WTC11 (cell line): ENCODE results near the gene TBC1D21. TPM values are rescaled to one million over a fixed set of nuclear protein-coding genes. Genes with fewer than 3 reads are reported as not detected.

Source experiments
- ATAC-seq: fragments of 200-7000 bp; cut with Tn5 transposase; 2 replicates; pipeline ENCODE4 v1.10.0; 2021; ENCODE audit warnings: mild to moderate bottlenecking, moderate library complexity
- CTCF ChIA-PET: fragments of 300-600 bp; sonication (Branson Sonifier 250); formaldehyde crosslinking; loops from one replicate; lab custom pipeline; 2021; ENCODE audit warnings: antibody characterized with exemption; lab: Charles Lee
- POLR2A ChIA-PET: fragments of 350-600 bp; sonication (Branson Sonifier 250); formaldehyde crosslinking; loops from one replicate; lab custom pipeline; 2021; ENCODE audit warnings: antibody characterized with exemption; lab: Charles Lee
- DNase-seq: peaks from one replicate; pipeline ENCODE4 v3.0.0; 2021; ENCODE audit warnings: low spot score
- H3K27ac Mint-ChIP-seq: 2 replicates; pipeline ENCODE4 v1.8.0; 2021; ENCODE audit warnings: mixed read lengths
- H3K27me3 Mint-ChIP-seq: 2 replicates; pipeline ENCODE4 v1.8.0; 2021; ENCODE audit warnings: low read depth, mild to moderate bottlenecking, moderate library complexity, mixed read lengths
- H3K36me3 Mint-ChIP-seq: 2 replicates; pipeline ENCODE4 v1.8.0; 2021; ENCODE audit warnings: mixed read lengths
- H3K4me1 Mint-ChIP-seq: 2 replicates; pipeline ENCODE4 v1.8.0; 2022; ENCODE audit warnings: mixed read lengths
- H3K4me3 Mint-ChIP-seq: 2 replicates; pipeline ENCODE4 v1.8.0; 2021; ENCODE audit warnings: mild to moderate bottlenecking, moderate library complexity, mixed read lengths
- H3K9me3 Mint-ChIP-seq: 2 replicates; pipeline ENCODE4 v1.8.0; 2021; ENCODE audit warnings: mixed read lengths
- EMX1 ChIP-seq: fragments of 250-450 bp; sonication (Bioruptor Pico); IDR thresholded peaks from 2 replicates; pipeline ENCODE4 v1.8.0; 2021; ENCODE audit warnings: mild to moderate bottlenecking
- ZNF232 ChIP-seq: sonication (generic); formaldehyde crosslinking; IDR thresholded peaks from 2 replicates; pipeline ENCODE4 v1.8.0; 2022; ENCODE audit warnings: mild to moderate bottlenecking, missing genetic modification reagents
- ZNF423 ChIP-seq: fragments of 250-450 bp; sonication (Bioruptor Pico); IDR thresholded peaks from 2 replicates; pipeline ENCODE4 v2.1.2; 2022; ENCODE audit warnings: mild to moderate bottlenecking, moderate library complexity
- total RNA-seq: library from RNA; stranded (reverse); gene quantifications from 3 replicates; pipeline ENCODE4 v1.2.3, GENCODE V29; 2021
- TF ChIP-seq, protein P1 (sequence below): fragments of 250-450 bp; sonication (Bioruptor Pico); IDR thresholded peaks from 2 replicates; pipeline ENCODE4 v1.9.0; 2021; ENCODE audit warnings: mild to moderate bottlenecking, borderline replicate concordance
- TF ChIP-seq, protein P2 (sequence below): sonication (generic); formaldehyde crosslinking; IDR thresholded peaks from 2 replicates; pipeline ENCODE4 v1.8.0; 2022; ENCODE audit warnings: mild to moderate bottlenecking, missing genetic modification reagents
- TF ChIP-seq, protein P3 (sequence below): sonication (generic); formaldehyde crosslinking; IDR thresholded peaks from 2 replicates; pipeline ENCODE4 v1.8.1; 2022; ENCODE audit warnings: low read depth, missing genetic modification reagents, borderline replicate concordance
- TF ChIP-seq, protein P4 (sequence below): fragments of 250-450 bp; sonication (Bioruptor Pico); conservative IDR thresholded peaks from 2 replicates; pipeline ENCODE4 v1.9.0; 2021; ENCODE audit warnings: mild to moderate bottlenecking
- TF ChIP-seq, protein P5 (sequence below): fragments of 200-600 bp; IDR thresholded peaks from 2 replicates; pipeline ENCODE4 v1.8.0; 2022; ENCODE audit warnings: antibody characterized with exemption
- TF ChIP-seq, protein P6 (sequence below): sonication (generic); formaldehyde crosslinking; IDR thresholded peaks from 2 replicates; pipeline ENCODE4 v1.8.0; 2022; ENCODE audit warnings: mild to moderate bottlenecking, missing genetic modification reagents

The TBC1D21 gene
- total RNA-seq, 1 experiment from 2014 or later: not detected

DNA sequence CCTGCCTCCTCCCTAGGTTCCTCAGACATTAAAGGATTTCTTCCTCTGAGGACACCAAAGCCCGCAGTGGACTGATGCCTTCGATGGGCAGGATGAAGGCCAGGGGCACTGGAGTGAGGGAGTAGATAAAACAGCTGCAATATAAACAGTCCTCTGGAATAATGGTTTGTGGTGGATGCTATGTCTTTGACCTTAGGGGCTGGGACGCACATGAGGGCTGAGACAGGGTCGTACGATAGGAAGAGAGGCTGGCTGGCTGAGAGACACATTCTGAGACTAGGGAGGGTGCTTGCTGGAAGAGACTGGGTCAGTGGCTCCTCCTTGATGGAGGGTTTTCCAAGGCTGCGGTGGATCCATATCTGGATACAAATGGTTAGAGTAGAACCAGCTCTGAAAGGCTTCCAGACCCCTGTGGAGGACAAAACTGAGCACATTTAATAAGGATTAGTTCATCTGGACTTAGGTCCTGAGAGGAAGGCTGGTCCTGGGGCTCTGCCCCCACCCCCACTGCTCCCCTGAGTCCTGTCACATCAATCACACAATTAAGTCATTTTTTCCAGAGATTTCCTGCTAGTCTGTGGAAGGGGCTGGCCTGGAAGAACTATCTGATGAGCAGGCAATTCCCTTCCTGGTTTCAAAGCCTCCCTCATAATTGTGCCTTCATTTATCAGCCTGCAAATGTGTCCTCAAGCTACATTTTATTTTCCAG lies 15.8 kb downstream of the TBC1D21 start (continued):
- TF ChIP-seq, protein P1, sequence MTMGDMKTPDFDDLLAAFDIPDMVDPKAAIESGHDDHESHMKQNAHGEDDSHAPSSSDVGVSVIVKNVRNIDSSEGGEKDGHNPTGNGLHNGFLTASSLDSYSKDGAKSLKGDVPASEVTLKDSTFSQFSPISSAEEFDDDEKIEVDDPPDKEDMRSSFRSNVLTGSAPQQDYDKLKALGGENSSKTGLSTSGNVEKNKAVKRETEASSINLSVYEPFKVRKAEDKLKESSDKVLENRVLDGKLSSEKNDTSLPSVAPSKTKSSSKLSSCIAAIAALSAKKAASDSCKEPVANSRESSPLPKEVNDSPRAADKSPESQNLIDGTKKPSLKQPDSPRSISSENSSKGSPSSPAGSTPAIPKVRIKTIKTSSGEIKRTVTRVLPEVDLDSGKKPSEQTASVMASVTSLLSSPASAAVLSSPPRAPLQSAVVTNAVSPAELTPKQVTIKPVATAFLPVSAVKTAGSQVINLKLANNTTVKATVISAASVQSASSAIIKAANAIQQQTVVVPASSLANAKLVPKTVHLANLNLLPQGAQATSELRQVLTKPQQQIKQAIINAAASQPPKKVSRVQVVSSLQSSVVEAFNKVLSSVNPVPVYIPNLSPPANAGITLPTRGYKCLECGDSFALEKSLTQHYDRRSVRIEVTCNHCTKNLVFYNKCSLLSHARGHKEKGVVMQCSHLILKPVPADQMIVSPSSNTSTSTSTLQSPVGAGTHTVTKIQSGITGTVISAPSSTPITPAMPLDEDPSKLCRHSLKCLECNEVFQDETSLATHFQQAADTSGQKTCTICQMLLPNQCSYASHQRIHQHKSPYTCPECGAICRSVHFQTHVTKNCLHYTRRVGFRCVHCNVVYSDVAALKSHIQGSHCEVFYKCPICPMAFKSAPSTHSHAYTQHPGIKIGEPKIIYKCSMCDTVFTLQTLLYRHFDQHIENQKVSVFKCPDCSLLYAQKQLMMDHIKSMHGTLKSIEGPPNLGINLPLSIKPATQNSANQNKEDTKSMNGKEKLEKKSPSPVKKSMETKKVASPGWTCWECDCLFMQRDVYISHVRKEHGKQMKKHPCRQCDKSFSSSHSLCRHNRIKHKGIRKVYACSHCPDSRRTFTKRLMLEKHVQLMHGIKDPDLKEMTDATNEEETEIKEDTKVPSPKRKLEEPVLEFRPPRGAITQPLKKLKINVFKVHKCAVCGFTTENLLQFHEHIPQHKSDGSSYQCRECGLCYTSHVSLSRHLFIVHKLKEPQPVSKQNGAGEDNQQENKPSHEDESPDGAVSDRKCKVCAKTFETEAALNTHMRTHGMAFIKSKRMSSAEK (CRISPR knock-in tag): no peak
- TF ChIP-seq, protein P2, sequence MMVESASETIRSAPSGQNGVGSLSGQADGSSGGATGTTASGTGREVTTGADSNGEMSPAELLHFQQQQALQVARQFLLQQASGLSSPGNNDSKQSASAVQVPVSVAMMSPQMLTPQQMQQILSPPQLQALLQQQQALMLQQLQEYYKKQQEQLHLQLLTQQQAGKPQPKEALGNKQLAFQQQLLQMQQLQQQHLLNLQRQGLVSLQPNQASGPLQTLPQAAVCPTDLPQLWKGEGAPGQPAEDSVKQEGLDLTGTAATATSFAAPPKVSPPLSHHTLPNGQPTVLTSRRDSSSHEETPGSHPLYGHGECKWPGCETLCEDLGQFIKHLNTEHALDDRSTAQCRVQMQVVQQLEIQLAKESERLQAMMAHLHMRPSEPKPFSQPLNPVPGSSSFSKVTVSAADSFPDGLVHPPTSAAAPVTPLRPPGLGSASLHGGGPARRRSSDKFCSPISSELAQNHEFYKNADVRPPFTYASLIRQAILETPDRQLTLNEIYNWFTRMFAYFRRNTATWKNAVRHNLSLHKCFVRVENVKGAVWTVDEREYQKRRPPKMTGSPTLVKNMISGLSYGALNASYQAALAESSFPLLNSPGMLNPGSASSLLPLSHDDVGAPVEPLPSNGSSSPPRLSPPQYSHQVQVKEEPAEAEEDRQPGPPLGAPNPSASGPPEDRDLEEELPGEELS (CRISPR knock-in tag): no peak
- no peak for TF ChIP-seq ZNF423 (CRISPR knock-in tag)
- TF ChIP-seq, protein P3, sequence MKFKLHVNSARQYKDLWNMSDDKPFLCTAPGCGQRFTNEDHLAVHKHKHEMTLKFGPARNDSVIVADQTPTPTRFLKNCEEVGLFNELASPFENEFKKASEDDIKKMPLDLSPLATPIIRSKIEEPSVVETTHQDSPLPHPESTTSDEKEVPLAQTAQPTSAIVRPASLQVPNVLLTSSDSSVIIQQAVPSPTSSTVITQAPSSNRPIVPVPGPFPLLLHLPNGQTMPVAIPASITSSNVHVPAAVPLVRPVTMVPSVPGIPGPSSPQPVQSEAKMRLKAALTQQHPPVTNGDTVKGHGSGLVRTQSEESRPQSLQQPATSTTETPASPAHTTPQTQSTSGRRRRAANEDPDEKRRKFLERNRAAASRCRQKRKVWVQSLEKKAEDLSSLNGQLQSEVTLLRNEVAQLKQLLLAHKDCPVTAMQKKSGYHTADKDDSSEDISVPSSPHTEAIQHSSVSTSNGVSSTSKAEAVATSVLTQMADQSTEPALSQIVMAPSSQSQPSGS (CRISPR knock-in tag): no peak
- TF ChIP-seq, all 79 proteins: peak for 0

DNA sequence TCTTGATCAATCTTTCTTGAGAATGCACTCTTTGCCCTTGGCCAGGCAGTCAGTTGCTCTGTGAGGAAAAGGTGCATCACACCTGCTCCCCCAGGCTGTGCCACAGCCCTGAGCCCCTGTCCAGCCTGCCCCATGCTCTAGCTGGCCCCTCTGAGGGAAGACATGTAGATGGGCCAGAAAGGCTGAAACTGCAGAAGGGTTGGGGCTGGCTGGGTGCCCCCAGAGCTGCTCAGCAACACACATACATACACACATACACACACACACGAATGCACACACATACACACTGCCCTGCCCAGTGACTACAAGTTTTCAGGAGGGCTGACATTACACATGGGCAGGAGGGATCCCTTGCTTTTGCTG lies 16.4 kb downstream of the TBC1D21 start:
- peaks cover 4% of the 10 kb centered on the region; the same call in 1 of the 2 replicates for H3K27me3 Mint-ChIP-seq

DNA sequence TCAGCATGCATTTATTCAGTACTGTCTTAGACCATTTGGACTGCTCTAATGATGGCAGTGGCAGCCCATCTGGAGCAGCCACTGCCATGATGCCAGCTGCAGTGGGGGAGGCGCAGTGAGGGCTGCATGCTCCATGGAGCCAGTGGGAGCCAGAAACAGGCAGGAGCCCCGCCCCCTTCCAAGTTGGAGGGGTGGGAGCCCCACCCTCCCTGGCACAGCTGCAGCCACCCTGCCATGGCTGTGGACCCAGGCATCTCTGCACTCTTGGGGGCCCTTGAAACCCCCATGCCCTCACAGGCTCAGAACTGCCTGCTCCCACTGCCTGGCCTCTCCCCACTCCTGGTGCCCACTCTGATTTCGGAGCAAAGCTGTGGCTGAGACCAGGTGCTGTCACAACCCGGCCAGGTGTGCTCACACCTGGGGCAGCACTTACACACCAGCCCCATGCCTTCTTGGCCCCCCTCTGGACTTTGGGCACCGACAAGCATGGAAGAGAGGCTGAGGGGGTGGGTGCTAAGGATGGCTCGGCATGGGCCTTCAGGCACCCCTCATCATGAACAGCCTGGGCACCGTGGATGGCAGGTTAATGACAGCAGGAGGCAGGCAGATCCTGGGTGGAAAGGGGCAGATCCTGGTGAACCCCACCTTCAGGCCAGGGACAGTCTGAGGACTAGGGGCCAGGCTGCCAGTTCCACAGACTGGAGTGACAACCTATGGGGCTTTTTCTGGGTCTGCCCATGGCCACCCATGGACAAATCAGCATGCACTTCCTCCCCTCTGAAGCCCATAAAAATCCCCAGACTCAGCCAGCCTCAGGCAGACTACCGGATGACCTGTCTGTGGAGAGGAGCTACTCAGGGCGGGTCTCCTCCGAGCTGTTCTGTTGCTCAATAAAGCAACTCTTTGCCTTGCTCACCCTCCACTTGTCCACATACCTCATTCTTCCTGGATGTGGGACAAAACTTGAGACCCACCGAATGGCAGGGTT lies 18.3 kb downstream of the TBC1D21 start:
- H3K4me1 Mint-ChIP-seq: peaks cover 12% of the 10 kb centered on the region
- H3K4me3 Mint-ChIP-seq: no peak overlapping the region
- H3K27ac Mint-ChIP-seq: no peak overlapping the region
- 0 out of 2 replicates have a peak, but pooled peaks cover 3% of the 10 kb centered on the region for H3K36me3 Mint-ChIP-seq
- ATAC-seq (no peak), DNase-seq (no peak)
- no peak for TF ChIP-seq EMX1 (CRISPR knock-in tag)
- TF ChIP-seq, protein P4, sequence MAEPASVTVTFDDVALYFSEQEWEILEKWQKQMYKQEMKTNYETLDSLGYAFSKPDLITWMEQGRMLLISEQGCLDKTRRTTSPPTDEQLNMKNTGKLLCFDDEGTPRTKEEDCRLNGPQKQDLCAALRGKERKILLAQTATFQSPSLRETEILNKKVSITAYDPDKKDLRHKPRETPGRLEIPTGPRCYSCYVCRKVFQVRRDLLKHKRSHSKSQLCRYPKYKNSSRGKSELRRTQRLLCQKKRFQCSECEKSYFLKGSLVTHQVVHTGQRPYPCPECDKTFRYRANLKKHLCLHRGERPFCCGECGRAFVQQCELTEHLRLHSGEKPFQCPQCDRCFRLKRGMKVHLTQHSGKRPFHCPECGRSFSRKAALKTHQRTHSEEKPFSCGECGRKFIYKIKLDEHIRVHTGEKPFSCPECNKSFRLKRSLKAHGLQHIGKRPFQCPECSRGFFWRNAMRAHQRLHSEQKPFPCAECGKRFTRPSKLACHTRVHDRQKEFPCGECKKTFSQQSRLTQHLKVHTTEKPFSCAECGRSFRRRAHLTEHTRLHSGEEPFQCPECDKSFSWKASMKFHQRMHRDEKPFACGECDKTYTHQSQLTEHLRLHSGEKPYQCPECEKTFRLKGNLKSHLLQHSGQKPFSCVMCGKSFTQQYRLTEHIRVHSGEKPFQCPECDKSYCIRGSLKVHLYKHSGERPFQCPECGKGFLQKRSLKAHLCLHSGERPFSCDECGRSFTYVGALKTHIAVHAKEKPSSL (CRISPR knock-in tag): no peak
- TF ChIP-seq, protein P5, sequence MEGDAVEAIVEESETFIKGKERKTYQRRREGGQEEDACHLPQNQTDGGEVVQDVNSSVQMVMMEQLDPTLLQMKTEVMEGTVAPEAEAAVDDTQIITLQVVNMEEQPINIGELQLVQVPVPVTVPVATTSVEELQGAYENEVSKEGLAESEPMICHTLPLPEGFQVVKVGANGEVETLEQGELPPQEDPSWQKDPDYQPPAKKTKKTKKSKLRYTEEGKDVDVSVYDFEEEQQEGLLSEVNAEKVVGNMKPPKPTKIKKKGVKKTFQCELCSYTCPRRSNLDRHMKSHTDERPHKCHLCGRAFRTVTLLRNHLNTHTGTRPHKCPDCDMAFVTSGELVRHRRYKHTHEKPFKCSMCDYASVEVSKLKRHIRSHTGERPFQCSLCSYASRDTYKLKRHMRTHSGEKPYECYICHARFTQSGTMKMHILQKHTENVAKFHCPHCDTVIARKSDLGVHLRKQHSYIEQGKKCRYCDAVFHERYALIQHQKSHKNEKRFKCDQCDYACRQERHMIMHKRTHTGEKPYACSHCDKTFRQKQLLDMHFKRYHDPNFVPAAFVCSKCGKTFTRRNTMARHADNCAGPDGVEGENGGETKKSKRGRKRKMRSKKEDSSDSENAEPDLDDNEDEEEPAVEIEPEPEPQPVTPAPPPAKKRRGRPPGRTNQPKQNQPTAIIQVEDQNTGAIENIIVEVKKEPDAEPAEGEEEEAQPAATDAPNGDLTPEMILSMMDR: no peak
- H3K27me3 Mint-ChIP-seq: peaks cover 4% of the 10 kb centered on the region; the same call in 1 of the 2 replicates
- ChIA-PET POLR2A (no interaction called here), CTCF (interaction anchor here (0.6 to 2.3 kb wide), 2 partner anchors 26 to 30 kb away, joined by 3 to 13 read pairs; no protein-coding TSS in a partner anchor)
- peaks cover 13% of the 10 kb centered on the region for H3K9me3 Mint-ChIP-seq

More for the DNA sequence above, 16.4 kb downstream of the TBC1D21 start:
- Mint-ChIP-seq H3K9me3 (peaks cover 13% of the 10 kb centered on the region), H3K4me1 (peaks cover 6% of the 10 kb centered on the region), H3K4me3 (no peak overlapping the region), H3K27ac (no peak overlapping the region), H3K36me3 (0 out of 2 replicates have a peak, but pooled peaks cover 3% of the 10 kb centered on the region)
- CTCF ChIA-PET: interaction anchor here (1.0 to 3.8 kb wide), 4 partner anchors 16 to 185 kb away, joined by 3 to 13 read pairs (median 8); no protein-coding TSS in a partner anchor
- no peak for ATAC-seq
- no peak for DNase-seq
- no peak for TF ChIP-seq ZNF232 (CRISPR knock-in tag)
- TF ChIP-seq, protein P6, sequence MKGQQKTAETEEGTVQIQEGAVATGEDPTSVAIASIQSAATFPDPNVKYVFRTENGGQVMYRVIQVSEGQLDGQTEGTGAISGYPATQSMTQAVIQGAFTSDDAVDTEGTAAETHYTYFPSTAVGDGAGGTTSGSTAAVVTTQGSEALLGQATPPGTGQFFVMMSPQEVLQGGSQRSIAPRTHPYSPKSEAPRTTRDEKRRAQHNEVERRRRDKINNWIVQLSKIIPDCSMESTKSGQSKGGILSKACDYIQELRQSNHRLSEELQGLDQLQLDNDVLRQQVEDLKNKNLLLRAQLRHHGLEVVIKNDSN (CRISPR knock-in tag): no peak
- POLR2A ChIA-PET: no interaction called here
